ENCODE measurements around the gene ANLN. TPM values are rescaled to one million over a fixed set of nuclear protein-coding genes. Genes with fewer than 3 reads are reported as not detected.
"Not testable (repeated sequence)": the region's sequence is repeated elsewhere in the genome, so short reads cannot be mapped to it uniquely, and the experiment has no call there.

Gene ANLN
- total RNA-seq, 4 donors from 2014 or later: 5.0 to 43.7 (median 11.2) TPM

GRCh38 chr7:36478745-36479144 is 89.1 kb downstream of the ANLN start:
- no peak for DNase-seq
- H3K27me3 ChIP-seq: no peaks in the 10 kb centered on the region
- no peaks in the 10 kb centered on the region for H3K9me3 ChIP-seq
- no peaks in the 10 kb centered on the region for H3K36me3 ChIP-seq
- no peak for TF ChIP-seq CTCF (IDR thresholded peaks at IDR 0.05)
- no peak for TF ChIP-seq POLR2A (IDR thresholded peaks at IDR 0.05)
- no peak overlapping the region for H3K4me3 ChIP-seq
- no peak overlapping the region for H3K27ac ChIP-seq
- no peaks in the 10 kb centered on the region for H3K4me1 ChIP-seq

DNA sequence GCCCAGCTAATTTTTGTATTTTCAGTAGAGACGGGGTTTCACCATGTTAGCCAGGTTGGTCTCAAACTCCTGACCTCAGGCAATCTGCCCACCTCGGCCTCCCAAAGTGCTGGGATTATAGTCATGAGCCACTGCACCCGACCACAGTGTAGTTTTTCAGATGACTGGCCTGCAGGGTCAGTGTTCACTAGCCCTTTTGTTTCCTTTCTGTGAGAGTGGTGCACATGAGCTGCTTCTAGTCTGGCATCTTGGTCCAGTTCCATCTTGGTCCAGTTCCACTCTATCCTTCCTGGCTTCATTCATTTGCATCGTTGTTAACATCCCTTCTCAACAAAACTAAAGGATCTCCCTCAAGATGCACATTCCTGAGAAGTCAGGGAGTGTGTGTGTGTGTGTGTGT is 94.2 kb downstream of the ANLN start:
- not testable (repeated sequence) for H3K9me3 ChIP-seq, DNase-seq, H3K4me3 ChIP-seq, H3K27ac ChIP-seq, H3K36me3 ChIP-seq, H3K4me1 ChIP-seq, H3K27me3 ChIP-seq

- H3K9me3 ChIP-seq: no peaks in the 10 kb centered on the region
- TF ChIP-seq CTCF (IDR thresholded peaks at IDR 0.05) (no peak), POLR2A (IDR thresholded peaks at IDR 0.05) (no peak)
- no peaks in the 10 kb centered on the region for H3K4me1 ChIP-seq
- no peak for DNase-seq
- H3K36me3 ChIP-seq: no peaks in the 10 kb centered on the region
- H3K27ac ChIP-seq: no peak overlapping the region
- no peak overlapping the region for H3K4me3 ChIP-seq
- no peaks in the 10 kb centered on the region for H3K27me3 ChIP-seq
Observed at GRCh38 chr7:36484265-36484664, 94.6 kb downstream of the ANLN start.

DNA sequence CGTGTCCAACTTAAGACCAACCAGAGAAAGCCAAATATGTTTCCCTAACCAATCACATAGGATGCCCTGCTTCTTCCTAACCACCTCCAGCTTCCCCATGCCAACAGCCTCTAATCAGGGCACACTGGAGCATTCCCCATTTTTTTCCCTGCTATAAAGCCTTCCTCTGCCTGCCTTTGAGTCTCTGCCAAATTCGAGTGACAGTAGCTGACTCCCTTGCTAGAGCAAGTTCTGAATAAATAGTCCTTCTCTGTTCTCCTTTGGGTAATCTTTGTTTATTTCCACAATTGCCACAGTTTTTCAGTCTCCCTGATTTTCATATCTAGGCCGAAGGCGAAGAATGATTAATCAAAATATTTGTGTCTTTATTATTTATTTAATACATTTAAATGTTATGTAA is 96.7 kb downstream of the ANLN start:
- Histone ChIP-seq H3K36me3 (no peaks in the 10 kb centered on the region), H3K4me3 (no peak overlapping the region), H3K4me1 (no peaks in the 10 kb centered on the region), H3K27ac (no peak overlapping the region), H3K27me3 (no peaks in the 10 kb centered on the region), H3K9me3 (no peaks in the 10 kb centered on the region)
- TF ChIP-seq POLR2A (IDR thresholded peaks at IDR 0.05) (no peak), CTCF (IDR thresholded peaks at IDR 0.05) (no peak)
- no peak for DNase-seq

GRCh38 chr7:36487756-36488336 is 98.2 kb downstream of the ANLN start:
- Histone ChIP-seq H3K4me3 (no peak overlapping the region), H3K9me3 (no peaks in the 10 kb centered on the region), H3K36me3 (no peaks in the 10 kb centered on the region), H3K27ac (no peak overlapping the region), H3K4me1 (no peaks in the 10 kb centered on the region), H3K27me3 (no peaks in the 10 kb centered on the region)
- peak in 1 of 3 donors; percentile 67 for DNase-seq
- TF ChIP-seq CTCF (IDR thresholded peaks at IDR 0.05): peak; percentile 50 to 96 (median 79)
- no peak for TF ChIP-seq POLR2A (IDR thresholded peaks at IDR 0.05)

DNA sequence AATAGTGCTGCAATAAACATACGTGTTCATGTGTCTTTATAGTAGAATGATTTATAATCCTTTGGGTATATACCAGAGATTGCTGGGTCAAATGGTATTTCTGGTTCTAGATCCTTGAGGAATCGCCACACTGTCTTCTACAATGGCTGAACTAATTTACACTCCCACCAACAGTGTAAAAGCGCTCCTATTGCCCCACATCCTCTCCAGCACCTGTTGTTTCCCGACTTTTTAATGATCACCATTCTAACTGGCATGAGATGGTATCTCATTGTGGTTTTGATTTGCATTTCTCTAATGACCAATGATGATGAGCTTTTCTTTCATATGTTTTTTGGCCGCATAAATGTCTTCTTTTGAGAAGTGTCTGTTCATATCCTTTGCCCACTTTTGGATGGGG is 99.0 kb downstream of the ANLN start:
- not testable (repeated sequence) for H3K36me3 ChIP-seq, H3K4me3 ChIP-seq, H3K4me1 ChIP-seq, H3K9me3 ChIP-seq, H3K27me3 ChIP-seq, H3K27ac ChIP-seq, DNase-seq

GRCh38 chr7:36490419-36490830 is 100.8 kb downstream of the ANLN start:
- no peaks in the 10 kb centered on the region for H3K4me1 ChIP-seq
- DNase-seq: no peak
- TF ChIP-seq CTCF (IDR thresholded peaks at IDR 0.05) (no peak), POLR2A (IDR thresholded peaks at IDR 0.05) (no peak)
- no peaks in the 10 kb centered on the region for H3K9me3 ChIP-seq
- H3K27ac ChIP-seq: no peak overlapping the region
- no peaks in the 10 kb centered on the region for H3K27me3 ChIP-seq
- H3K4me3 ChIP-seq: no peak overlapping the region
- H3K36me3 ChIP-seq: no peaks in the 10 kb centered on the region

Measured in Peyer's patch (tissue), 4 donors.